GM23338 (cell line): ENCODE data around the gene PLBD2. TPM values are rescaled to one million over a fixed set of nuclear protein-coding genes. Genes with fewer than 3 reads are reported as not detected.

Experiments
- ATAC-seq: fragments of 200-7000 bp; cut with Tn5 transposase; 3 replicates; pipeline ENCODE4 v1.9.1; 2020
- DNase-seq: peaks from one replicate; pipeline ENCODE4 v3.0.0-alpha.2; 2015; ENCODE audit warnings: low spot score
- H2AFZ ChIP-seq: fragments of 200-600 bp; sonication (generic); 2 replicates; pipeline ENCODE4 v1.8.0; 2016; ENCODE audit warnings: antibody characterized with exemption, mild to moderate bottlenecking, moderate library complexity
- H3F3A ChIP-seq: fragments of 200-600 bp; sonication (generic); replicated peaks from 2 replicates; pipeline ENCODE4 v1.8.0; 2017; ENCODE audit warnings: antibody characterized with exemption, mixed run types, low read depth
- H3K27ac ChIP-seq: fragments of 200-600 bp; sonication (generic); 2 replicates; pipeline ENCODE4 v1.6.1; 2016; ENCODE audit warnings: low read depth
- H3K27me3 ChIP-seq: fragments of 200-600 bp; sonication (generic); 2 replicates; pipeline ENCODE4 v1.8.0; 2016; ENCODE audit warnings: mild to moderate bottlenecking, mixed run types, moderate library complexity; ENCODE audit not compliant: insufficient read depth
- H3K36me3 ChIP-seq: fragments of 200-600 bp; sonication (generic); 2 replicates; pipeline ENCODE4 v1.8.0; 2016; ENCODE audit warnings: mild to moderate bottlenecking; ENCODE audit not compliant: insufficient read depth
- H3K4me1 ChIP-seq: fragments of 200-600 bp; sonication (generic); 2 replicates; pipeline ENCODE4 v1.8.0; 2016; ENCODE audit warnings: mild to moderate bottlenecking, moderate library complexity; ENCODE audit not compliant: insufficient read depth
- H3K4me2 ChIP-seq: fragments of 200-600 bp; sonication (generic); 2 replicates; pipeline ENCODE4 v1.7.1; 2017; ENCODE audit warnings: mixed run types
- H3K4me3 ChIP-seq: fragments of 200-600 bp; sonication (generic); 2 replicates; pipeline ENCODE4 v1.6.1; 2016; ENCODE audit warnings: mixed run types
- H3K79me2 ChIP-seq: fragments of 200-600 bp; sonication (generic); replicated peaks from 2 replicates; pipeline ENCODE4 v1.8.0; 2017; ENCODE audit warnings: mild to moderate bottlenecking; ENCODE audit not compliant: insufficient read depth
- H3K9me2 ChIP-seq: fragments of 200-600 bp; sonication (generic); 2 replicates; pipeline ENCODE4 v1.8.0; 2017; ENCODE audit not compliant: insufficient read depth
- H4K20me1 ChIP-seq: fragments of 200-600 bp; sonication (generic); replicated peaks from 2 replicates; pipeline ENCODE4 v1.8.0; 2017; ENCODE audit warnings: mild to moderate bottlenecking; ENCODE audit not compliant: insufficient read depth
- H3K27ac Mint-ChIP-seq: 2 replicates; pipeline ENCODE4 v1.8.0; 2020; ENCODE audit warnings: inconsistent platforms, mild to moderate bottlenecking, moderate library complexity, mixed read lengths
- H3K27me3 Mint-ChIP-seq: 3 replicates; pipeline ENCODE4 v1.8.0; 2022; ENCODE audit warnings: low read depth, mild to moderate bottlenecking, moderate library complexity, mixed read lengths, inconsistent platforms; ENCODE audit not compliant: insufficient read depth, poor library complexity
- H3K36me3 Mint-ChIP-seq: 3 replicates; pipeline ENCODE4 v1.8.0; 2021; ENCODE audit warnings: low read depth, mild to moderate bottlenecking, inconsistent platforms, moderate library complexity, mixed read lengths
- H3K4me1 Mint-ChIP-seq: 3 replicates; pipeline ENCODE4 v1.8.0; 2020; ENCODE audit warnings: mild to moderate bottlenecking, inconsistent platforms, mixed read lengths
- H3K4me3 Mint-ChIP-seq: 3 replicates; pipeline ENCODE4 v1.8.0; 2021; ENCODE audit warnings: moderate library complexity, mild to moderate bottlenecking, inconsistent platforms, mixed read lengths
- H3K9me3 Mint-ChIP-seq: 3 replicates; pipeline ENCODE4 v1.8.0; 2020; ENCODE audit warnings: moderate library complexity, mild to moderate bottlenecking, inconsistent platforms, mixed read lengths
- CREB1 ChIP-seq: fragments of 250-450 bp; sonication (Bioruptor Pico); IDR thresholded peaks from 2 replicates; pipeline ENCODE4 v1.5.0; 2020; ENCODE audit warnings: low read depth, mild to moderate bottlenecking, moderate library complexity
- EZH2 ChIP-seq: fragments of 200-600 bp; sonication (generic); IDR thresholded peaks from one replicate; pipeline ENCODE4 v1.8.0; 2017; ENCODE audit warnings: antibody characterized with exemption, mild to moderate bottlenecking, low read depth; ENCODE audit not compliant: unreplicated experiment
- EZH2phosphoT487 ChIP-seq: fragments of 200-600 bp; sonication (generic); IDR thresholded peaks from one replicate; pipeline ENCODE4 v1.8.1; 2018; ENCODE audit warnings: antibody characterized with exemption; ENCODE audit not compliant: unreplicated experiment
- JUNB ChIP-seq: IDR thresholded peaks from one replicate; pipeline ENCODE4 v1.6.1; 2016; ENCODE audit warnings: antibody characterized with exemption; ENCODE audit not compliant: unreplicated experiment
- NANOG ChIP-seq: IDR thresholded peaks from 2 replicates; pipeline ENCODE4 v1.6.1; 2016; ENCODE audit warnings: antibody characterized with exemption, borderline replicate concordance
- POLR2AphosphoS5 ChIP-seq: IDR thresholded peaks from 2 replicates; pipeline ENCODE4 v1.6.1; 2016; ENCODE audit warnings: antibody characterized with exemption, low read depth
- STAT1 ChIP-seq: IDR thresholded peaks from one replicate; pipeline ENCODE4 v1.6.1; 2016; ENCODE audit warnings: antibody characterized with exemption; ENCODE audit not compliant: unreplicated experiment
- ZNF114 ChIP-seq: fragments of 250-450 bp; sonication (Bioruptor Pico); IDR thresholded peaks from 2 replicates; pipeline ENCODE4 v1.5.0; 2020; ENCODE audit warnings: mild to moderate bottlenecking, moderate library complexity
- polyA plus RNA-seq: library from polyadenylated mRNA; unstranded; fragments of >200 nt; fragmentation: Nextera tagmentation; extraction: Ambion mirVana; gene quantifications from 2 replicates; pipeline ENCODE4 v1.2.1, GENCODE V29; 2016
- total RNA-seq: library from RNA; depleted of rRNA; stranded (reverse); fragments of >200 nt; shearing (Covaris generic); gene quantifications from 2 replicates; pipeline ENCODE4 v1.2.3, GENCODE V29; 2014
- TF ChIP-seq, protein P1 (sequence below): IDR thresholded peaks from one replicate; pipeline ENCODE4 v1.6.1; 2018; ENCODE audit warnings: antibody characterized with exemption; ENCODE audit not compliant: unreplicated experiment
- TF ChIP-seq, protein P2 (sequence below): fragments of 250-450 bp; sonication (Bioruptor Pico); IDR thresholded peaks from 2 replicates; pipeline ENCODE4 v1.5.0; 2020; ENCODE audit warnings: mild to moderate bottlenecking, moderate library complexity
- TF ChIP-seq, protein P3 (sequence below): IDR thresholded peaks from 2 replicates; pipeline ENCODE4 v1.6.1; 2016; ENCODE audit warnings: antibody characterized with exemption

PLBD2 gene
- total and polyA plus RNA-seq, 2 experiments from 2014 or later, result 10.2 to 37.1 TPM

DNA sequence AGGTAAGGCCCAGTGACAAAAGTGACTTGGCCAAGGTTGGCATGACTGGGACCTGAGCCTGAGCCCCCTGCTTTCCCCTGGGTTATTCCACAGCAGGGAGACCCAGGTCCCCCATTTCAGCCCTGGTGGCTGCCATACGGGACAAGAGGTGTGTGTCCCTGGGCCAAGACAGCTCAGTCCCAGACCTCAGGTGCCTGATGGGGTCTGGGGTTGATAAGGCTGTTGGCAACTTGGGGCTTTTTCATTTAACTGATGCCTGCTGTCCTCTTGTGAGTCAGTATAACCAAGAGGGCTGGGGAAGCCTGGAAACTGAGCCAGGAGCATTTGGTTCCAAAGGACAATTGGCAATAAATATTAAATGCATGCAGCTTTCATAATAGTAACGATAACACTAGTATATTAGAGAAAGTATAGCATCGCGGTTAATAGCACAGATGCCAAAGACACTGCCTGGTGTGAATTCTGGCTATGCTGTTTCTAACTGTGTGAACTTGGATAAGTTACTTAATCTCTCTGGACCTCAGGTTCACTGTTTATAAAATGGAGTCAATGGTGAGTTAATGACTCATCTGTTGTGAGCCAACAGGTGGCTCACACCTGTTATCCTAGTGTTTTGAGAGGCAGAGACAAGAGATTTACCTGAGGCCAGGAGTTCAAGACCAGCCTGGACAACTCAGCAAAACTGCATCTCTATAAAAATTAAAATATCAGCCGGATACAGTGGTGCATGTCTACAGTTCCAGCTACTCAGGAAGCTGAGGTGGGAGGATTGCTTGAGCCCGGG is 64.7 kb downstream of the PLBD2 start:
- Mint-ChIP-seq H3K9me3 (no peaks in the 10 kb centered on the region), H3K27me3 (peaks cover 26% of the 10 kb centered on the region), H3K4me1 (peaks cover 14% of the 10 kb centered on the region), H3K4me3 (no peak overlapping the region; the same call in 2 of the 3 replicates), H3K36me3 (no peaks in the 10 kb centered on the region), H3K27ac (no peak overlapping the region)
- Histone ChIP-seq H3K9me2 (no peaks in the 10 kb centered on the region), H2AFZ (no peak overlapping the region), H3K4me2 (no peak overlapping the region), H3K4me1 (0 out of 2 replicates have a peak, but pooled peaks cover 8% of the 10 kb centered on the region), H3K27ac (no peak overlapping the region), H3F3A (0 out of 2 replicates have a peak, but pooled peaks cover 3% of the 10 kb centered on the region), H4K20me1 (no peaks in the 10 kb centered on the region), H3K36me3 (no peaks in the 10 kb centered on the region), H3K79me2 (no peaks in the 10 kb centered on the region), H3K4me3 (no peak overlapping the region), H3K27me3 (no peaks in the 10 kb centered on the region)
- ATAC-seq (no peak), DNase-seq (no peak)
- no peak for TF ChIP-seq ZNF114 (CRISPR knock-in tag)
- TF ChIP-seq EZH2phosphoT487, result no peak
- TF ChIP-seq, protein P1, sequence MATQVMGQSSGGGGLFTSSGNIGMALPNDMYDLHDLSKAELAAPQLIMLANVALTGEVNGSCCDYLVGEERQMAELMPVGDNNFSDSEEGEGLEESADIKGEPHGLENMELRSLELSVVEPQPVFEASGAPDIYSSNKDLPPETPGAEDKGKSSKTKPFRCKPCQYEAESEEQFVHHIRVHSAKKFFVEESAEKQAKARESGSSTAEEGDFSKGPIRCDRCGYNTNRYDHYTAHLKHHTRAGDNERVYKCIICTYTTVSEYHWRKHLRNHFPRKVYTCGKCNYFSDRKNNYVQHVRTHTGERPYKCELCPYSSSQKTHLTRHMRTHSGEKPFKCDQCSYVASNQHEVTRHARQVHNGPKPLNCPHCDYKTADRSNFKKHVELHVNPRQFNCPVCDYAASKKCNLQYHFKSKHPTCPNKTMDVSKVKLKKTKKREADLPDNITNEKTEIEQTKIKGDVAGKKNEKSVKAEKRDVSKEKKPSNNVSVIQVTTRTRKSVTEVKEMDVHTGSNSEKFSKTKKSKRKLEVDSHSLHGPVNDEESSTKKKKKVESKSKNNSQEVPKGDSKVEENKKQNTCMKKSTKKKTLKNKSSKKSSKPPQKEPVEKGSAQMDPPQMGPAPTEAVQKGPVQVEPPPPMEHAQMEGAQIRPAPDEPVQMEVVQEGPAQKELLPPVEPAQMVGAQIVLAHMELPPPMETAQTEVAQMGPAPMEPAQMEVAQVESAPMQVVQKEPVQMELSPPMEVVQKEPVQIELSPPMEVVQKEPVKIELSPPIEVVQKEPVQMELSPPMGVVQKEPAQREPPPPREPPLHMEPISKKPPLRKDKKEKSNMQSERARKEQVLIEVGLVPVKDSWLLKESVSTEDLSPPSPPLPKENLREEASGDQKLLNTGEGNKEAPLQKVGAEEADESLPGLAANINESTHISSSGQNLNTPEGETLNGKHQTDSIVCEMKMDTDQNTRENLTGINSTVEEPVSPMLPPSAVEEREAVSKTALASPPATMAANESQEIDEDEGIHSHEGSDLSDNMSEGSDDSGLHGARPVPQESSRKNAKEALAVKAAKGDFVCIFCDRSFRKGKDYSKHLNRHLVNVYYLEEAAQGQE, result no peak
- TF ChIP-seq, protein P2, sequence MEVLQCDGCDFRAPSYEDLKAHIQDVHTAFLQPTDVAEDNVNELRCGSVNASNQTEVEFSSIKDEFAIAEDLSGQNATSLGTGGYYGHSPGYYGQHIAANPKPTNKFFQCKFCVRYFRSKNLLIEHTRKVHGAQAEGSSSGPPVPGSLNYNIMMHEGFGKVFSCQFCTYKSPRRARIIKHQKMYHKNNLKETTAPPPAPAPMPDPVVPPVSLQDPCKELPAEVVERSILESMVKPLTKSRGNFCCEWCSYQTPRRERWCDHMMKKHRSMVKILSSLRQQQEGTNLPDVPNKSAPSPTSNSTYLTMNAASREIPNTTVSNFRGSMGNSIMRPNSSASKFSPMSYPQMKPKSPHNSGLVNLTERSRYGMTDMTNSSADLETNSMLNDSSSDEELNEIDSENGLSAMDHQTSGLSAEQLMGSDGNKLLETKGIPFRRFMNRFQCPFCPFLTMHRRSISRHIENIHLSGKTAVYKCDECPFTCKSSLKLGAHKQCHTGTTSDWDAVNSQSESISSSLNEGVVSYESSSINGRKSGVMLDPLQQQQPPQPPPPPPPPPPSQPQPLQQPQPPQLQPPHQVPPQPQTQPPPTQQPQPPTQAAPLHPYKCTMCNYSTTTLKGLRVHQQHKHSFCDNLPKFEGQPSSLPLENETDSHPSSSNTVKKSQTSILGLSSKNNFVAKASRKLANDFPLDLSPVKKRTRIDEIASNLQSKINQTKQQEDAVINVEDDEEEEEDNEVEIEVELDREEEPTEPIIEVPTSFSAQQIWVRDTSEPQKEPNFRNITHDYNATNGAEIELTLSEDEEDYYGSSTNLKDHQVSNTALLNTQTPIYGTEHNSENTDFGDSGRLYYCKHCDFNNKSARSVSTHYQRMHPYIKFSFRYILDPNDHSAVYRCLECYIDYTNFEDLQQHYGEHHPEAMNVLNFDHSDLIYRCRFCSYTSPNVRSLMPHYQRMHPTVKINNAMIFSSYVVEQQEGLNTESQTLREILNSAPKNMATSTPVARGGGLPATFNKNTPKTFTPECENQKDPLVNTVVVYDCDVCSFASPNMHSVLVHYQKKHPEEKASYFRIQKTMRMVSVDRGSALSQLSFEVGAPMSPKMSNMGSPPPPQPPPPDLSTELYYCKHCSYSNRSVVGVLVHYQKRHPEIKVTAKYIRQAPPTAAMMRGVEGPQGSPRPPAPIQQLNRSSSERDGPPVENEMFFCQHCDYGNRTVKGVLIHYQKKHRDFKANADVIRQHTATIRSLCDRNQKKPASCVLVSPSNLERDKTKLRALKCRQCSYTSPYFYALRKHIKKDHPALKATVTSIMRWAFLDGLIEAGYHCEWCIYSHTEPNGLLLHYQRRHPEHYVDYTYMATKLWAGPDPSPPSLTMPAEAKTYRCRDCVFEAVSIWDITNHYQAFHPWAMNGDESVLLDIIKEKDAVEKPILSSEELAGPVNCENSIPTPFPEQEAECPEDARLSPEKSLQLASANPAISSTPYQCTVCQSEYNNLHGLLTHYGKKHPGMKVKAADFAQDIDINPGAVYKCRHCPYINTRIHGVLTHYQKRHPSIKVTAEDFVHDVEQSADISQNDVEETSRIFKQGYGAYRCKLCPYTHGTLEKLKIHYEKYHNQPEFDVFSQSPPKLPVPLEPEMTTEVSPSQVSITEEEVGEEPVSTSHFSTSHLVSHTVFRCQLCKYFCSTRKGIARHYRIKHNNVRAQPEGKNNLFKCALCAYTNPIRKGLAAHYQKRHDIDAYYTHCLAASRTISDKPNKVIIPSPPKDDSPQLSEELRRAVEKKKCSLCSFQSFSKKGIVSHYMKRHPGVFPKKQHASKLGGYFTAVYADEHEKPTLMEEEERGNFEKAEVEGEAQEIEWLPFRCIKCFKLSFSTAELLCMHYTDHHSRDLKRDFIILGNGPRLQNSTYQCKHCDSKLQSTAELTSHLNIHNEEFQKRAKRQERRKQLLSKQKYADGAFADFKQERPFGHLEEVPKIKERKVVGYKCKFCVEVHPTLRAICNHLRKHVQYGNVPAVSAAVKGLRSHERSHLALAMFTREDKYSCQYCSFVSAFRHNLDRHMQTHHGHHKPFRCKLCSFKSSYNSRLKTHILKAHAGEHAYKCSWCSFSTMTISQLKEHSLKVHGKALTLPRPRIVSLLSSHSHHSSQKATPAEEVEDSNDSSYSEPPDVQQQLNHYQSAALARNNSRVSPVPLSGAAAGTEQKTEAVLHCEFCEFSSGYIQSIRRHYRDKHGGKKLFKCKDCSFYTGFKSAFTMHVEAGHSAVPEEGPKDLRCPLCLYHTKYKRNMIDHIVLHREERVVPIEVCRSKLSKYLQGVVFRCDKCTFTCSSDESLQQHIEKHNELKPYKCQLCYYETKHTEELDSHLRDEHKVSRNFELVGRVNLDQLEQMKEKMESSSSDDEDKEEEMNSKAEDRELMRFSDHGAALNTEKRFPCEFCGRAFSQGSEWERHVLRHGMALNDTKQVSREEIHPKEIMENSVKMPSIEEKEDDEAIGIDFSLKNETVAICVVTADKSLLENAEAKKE, result no peak
- no peak for TF ChIP-seq NANOG
- TF ChIP-seq, protein P3, sequence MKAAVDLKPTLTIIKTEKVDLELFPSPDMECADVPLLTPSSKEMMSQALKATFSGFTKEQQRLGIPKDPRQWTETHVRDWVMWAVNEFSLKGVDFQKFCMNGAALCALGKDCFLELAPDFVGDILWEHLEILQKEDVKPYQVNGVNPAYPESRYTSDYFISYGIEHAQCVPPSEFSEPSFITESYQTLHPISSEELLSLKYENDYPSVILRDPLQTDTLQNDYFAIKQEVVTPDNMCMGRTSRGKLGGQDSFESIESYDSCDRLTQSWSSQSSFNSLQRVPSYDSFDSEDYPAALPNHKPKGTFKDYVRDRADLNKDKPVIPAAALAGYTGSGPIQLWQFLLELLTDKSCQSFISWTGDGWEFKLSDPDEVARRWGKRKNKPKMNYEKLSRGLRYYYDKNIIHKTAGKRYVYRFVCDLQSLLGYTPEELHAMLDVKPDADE, result no peak
- no peak for TF ChIP-seq STAT1
- TF ChIP-seq CREB1, result no peak
- no peak for TF ChIP-seq EZH2
- TF ChIP-seq POLR2AphosphoS5, result no peak
- no peak for TF ChIP-seq JUNB
